K562 (cell line): ENCODE measurements around the gene MLH1. TPM values are rescaled to one million over a fixed set of nuclear protein-coding genes. Genes with fewer than 3 reads are reported as not detected.

ENCODE experiments used
- ATAC-seq: fragments of 200-7000 bp; cut with Tn5 transposase; 3 replicates; pipeline ENCODE4 v1.9.1; 2020; ENCODE audit warnings: moderate library complexity
- BruUV-seq: library from RNA; stranded (reverse); fragments of 400-500 nt; replicated peaks from 2 replicates; lab custom pipeline; 2021; lab: Mats Ljungman, UMichigan
- CTCF ChIA-PET: fragments of 300-600 bp; formaldehyde crosslinking; extraction: SDS; loops from one replicate; lab custom pipeline; 2021; ENCODE audit warnings: low intra/inter-chr PET ratio; lab: Yijun Ruan, JAX
- POLR2A ChIA-PET: fragments of 300-600, 350-650 bp; sonication (Branson Sonifier 250); formaldehyde crosslinking; extraction: SDS; loops from one replicate; lab custom pipeline; 2021; ENCODE audit warnings: antibody characterized with exemption, inconsistent platforms; lab: Yijun Ruan, JAX
- DNase-seq, 4 experiments: peaks; one replicate each; pipeline versions ENCODE4 v3.0.0 to v3.0.0-alpha.2; 2011 to 2018; ENCODE audit warnings: low spot score in 3 of 4, mixed read lengths in 3 of 4; ENCODE audit errors: extremely low read depth in 1 of 4
- FAIRE-seq: peaks from 2 replicates; lab custom pipeline; 2011; peaks lifted over from hg19 to GRCh38; lab: Jason Lieb, UNC
- H2AFZ ChIP-seq: 2 replicates; pipeline ENCODE4 v1.6.0; 2011; ENCODE audit warnings: low read depth, low read length, control low read depth, inconsistent platforms
- H3K27ac ChIP-seq: fragments of 200-600 bp; 3 replicates; pipeline ENCODE4 v1.8.0; 2011; ENCODE audit warnings: low read depth, mild to moderate bottlenecking, control low read depth, inconsistent platforms, low read length, moderate library complexity, mixed read lengths; ENCODE audit errors: extremely low read depth
- H3K27me3 ChIP-seq, 2 experiments: fragments of 300-600 bp in 1 of 2; 2 replicates in 1 of 2; 3 replicates in 1 of 2; pipeline versions ENCODE4 v1.6.0 to v1.8.0; 2011; ENCODE audit warnings: inconsistent platforms in 2 of 2, low read length in 2 of 2, mild to moderate bottlenecking in 1 of 2, mixed read lengths in 1 of 2, moderate library complexity in 1 of 2; ENCODE audit not compliant: control insufficient read depth in 2 of 2, insufficient read depth in 2 of 2
- H3K36me3 ChIP-seq: fragments of 300-600 bp; 3 replicates; pipeline ENCODE4 v1.8.0; 2011; ENCODE audit warnings: mild to moderate bottlenecking, low read length, inconsistent platforms; ENCODE audit not compliant: control insufficient read depth, insufficient read depth
- H3K4me1 ChIP-seq, 2 experiments: fragments of 200-600 bp in 1 of 2; replicated peaks in 1 of 2; 2 replicates in 1 of 2; 3 replicates in 1 of 2; pipeline versions ENCODE4 v1.5.1 to v1.8.0; 2011; ENCODE audit warnings: inconsistent platforms in 2 of 2, low read length in 2 of 2, mild to moderate bottlenecking in 1 of 2, mixed read lengths in 1 of 2, moderate library complexity in 1 of 2; ENCODE audit not compliant: control insufficient read depth in 2 of 2, insufficient read depth in 2 of 2
- H3K4me2 ChIP-seq: 2 replicates; pipeline ENCODE4 v1.6.1; 2011; ENCODE audit warnings: low read length, control low read depth, inconsistent platforms, mixed read lengths; ENCODE audit not compliant: insufficient read depth
- H3K4me3 ChIP-seq: fragments of 200-600 bp; sonication (generic), shearing (Covaris generic); 2 replicates; pipeline ENCODE4 v1.5.1; 2016; ENCODE audit warnings: control low read depth, inconsistent platforms
- H3K79me2 ChIP-seq: fragments of 200-600 bp; 3 replicates; pipeline ENCODE4 v1.8.0; 2011; ENCODE audit warnings: low read length, inconsistent platforms; ENCODE audit not compliant: control insufficient read depth, insufficient read depth
- H3K9ac ChIP-seq, 2 experiments: 2 replicates each; pipeline versions ENCODE4 v1.6.0 to v1.6.1; 2011; ENCODE audit warnings: low read depth in 2 of 2, low read length in 2 of 2, control low read depth in 1 of 2, inconsistent platforms in 1 of 2, mild to moderate bottlenecking in 1 of 2, mixed read lengths in 1 of 2; ENCODE audit not compliant: insufficient read depth in 1 of 2
- H3K9me1 ChIP-seq: one replicate; pipeline ENCODE4 v1.6.0; 2011; ENCODE audit warnings: inconsistent platforms, mild to moderate bottlenecking, low read length, moderate library complexity; ENCODE audit not compliant: control insufficient read depth, insufficient read depth
- H3K9me3 ChIP-seq: replicated peaks from 2 replicates; pipeline ENCODE4 v1.5.1; 2011; ENCODE audit warnings: low read depth, low read length, inconsistent platforms; ENCODE audit not compliant: control insufficient read depth, insufficient read depth
- H4K20me1 ChIP-seq: replicated peaks from 2 replicates; pipeline ENCODE4 v1.6.1; 2011; ENCODE audit warnings: low read length, inconsistent platforms, mixed read lengths; ENCODE audit not compliant: control insufficient read depth, insufficient read depth
- SPI1 ChIP-seq: IDR thresholded peaks from 2 replicates; pipeline ENCODE4 v1.6.1; 2011; ENCODE audit warnings: low read depth, low read length, control low read depth, borderline replicate concordance
- ZBTB33 ChIP-seq: sonication (generic); formaldehyde crosslinking; IDR thresholded peaks from 2 replicates; pipeline ENCODE4 v1.8.1; 2023; ENCODE audit warnings: mild to moderate bottlenecking, missing genetic modification reagents
- WGBS: fragments of 100-300 bp; shearing (Covaris generic); methylation state at CpG from one replicate; pipeline ENCODE4 v1.1.6; 2016; ENCODE audit warnings: low coverage, mixed read lengths; ENCODE audit not compliant: insufficient coverage; ENCODE audit errors: missing lambda C conversion rate; 5-methylcytosine and 5-hydroxymethylcytosine counted together
- in situ Hi-C: fragments of 300-500 bp; cut with MboI; formaldehyde crosslinking; loops from 4 replicates; pipeline ENCODE4 v1.15.0; 2018; ENCODE audit warnings: inconsistent platforms, mixed read lengths
- intact Hi-C: fragments of 100-400 bp; cut with micrococcal nuclease; formaldehyde crosslinking; loops from 2 replicates; pipeline ENCODE4 v1.14.2; 2022
- polyA plus RNA-seq, 8 experiments: library from polyadenylated mRNA; depleted of rRNA in 4 of 8; stranded (reverse) in 5 of 8; unstranded in 3 of 8; fragments of >200 nt; fragmentation: Nextera tagmentation in 2 of 8; fragmentation: Illumina TruSeq in 1 of 8; extraction: Ambion mirVana in 2 of 8; extraction: Trizol in 1 of 8; gene quantifications; 2 replicates each; pipeline versions ENCODE4 v1.2.1 to v1.2.3, GENCODE V29; 2011 to 2014; ENCODE audit warnings: inconsistent platforms in 1 of 8, missing spikeins in 1 of 8
- total RNA-seq, 7 experiments: library from RNA; depleted of rRNA in 6 of 7; stranded (reverse); fragments of >200 nt in 6 of 7; fragmentation: Illumina TruSeq in 2 of 7; extraction: Trizol in 2 of 7; gene quantifications; 2 replicates each; pipeline versions ENCODE4 v1.2.1 to v1.2.3, GENCODE V29; 2011 to 2021; ENCODE audit warnings: low replicate concordance in 1 of 7

MLH1 gene
- total and polyA plus RNA-seq, 9 of the 15 experiments (the other 6 are each of a cell fraction or from before 2014, with no cell fraction given), result 76.4 to 155 (median 117) TPM

DNA sequence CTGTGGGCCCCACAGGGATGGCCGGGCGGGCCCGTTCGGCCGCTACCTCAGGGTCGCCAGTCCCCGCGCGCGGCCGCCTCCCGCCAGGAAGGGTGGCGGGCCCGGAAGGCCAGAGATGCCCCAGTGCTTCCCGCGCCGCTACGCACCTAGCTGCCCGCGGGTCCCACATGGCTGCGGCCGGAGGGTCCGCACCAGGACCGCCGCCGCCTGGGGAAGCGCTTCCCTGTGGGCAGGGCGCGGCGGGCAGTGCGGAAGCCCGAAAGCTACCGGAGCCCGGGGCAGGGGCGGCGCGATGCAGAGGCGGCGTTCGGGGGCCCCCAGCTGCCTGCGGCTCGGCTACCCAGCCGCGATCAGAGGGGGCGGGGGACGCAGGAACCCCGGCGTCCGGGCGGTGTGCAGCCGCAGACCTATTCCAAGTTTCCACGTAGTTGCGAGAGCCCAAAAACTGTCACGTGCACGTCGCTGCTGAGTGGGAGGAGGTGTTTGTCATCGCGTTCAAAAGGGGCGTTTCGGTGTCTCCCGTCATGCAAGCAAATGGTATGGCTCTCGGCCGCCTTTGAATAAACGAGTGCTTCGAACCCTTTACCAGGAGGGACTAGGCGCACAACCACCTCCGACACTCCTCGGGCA lies 48.6 kb upstream of the MLH1 start, which contains the start of gene TRANK1:
Gene TRANK1 (minus strand): TSS at position 414 of the 630 bp plus-strand sequence. CDS start 245 bp downstream, at position 169.
- ChIA-PET POLR2A (interaction anchor here (0.5 to 1.0 kb wide), 2 partner anchors 109 to 147 kb away, joined by 3 to 4 read pairs; no protein-coding TSS in a partner anchor), CTCF (no interaction called here)
- FAIRE-seq, result no peak
- WGBS, result 93% methylated on average over 28 of the region's 68 CpGs
- no TSS peak for BruUV-seq
- Histone ChIP-seq H3K27ac (no peak within 1 kb of the TSS), H3K36me3 (no peaks in the 10 kb centered on the region), H3K4me3 (no peak within 1 kb of the TSS), H3K9me3 (peaks cover 24% of the 10 kb centered on the region), H3K27me3 (no peaks in the 10 kb centered on the region), H3K9ac (no peak within 1 kb of the TSS), H4K20me1 (no peaks in the 10 kb centered on the region), H3K79me2 (no peaks in the 10 kb centered on the region), H3K4me1 (peaks cover 21 to 22% of the 10 kb centered on the region in 2 experiments), H2AFZ (no peak within 1 kb of the TSS), H3K9me1 (no peaks in the 10 kb centered on the region), H3K4me2 (no peak within 1 kb of the TSS)
- in situ Hi-C loops (no loop called here), intact Hi-C loops (no loop called here)
- TF ChIP-seq SPI1, result no peak
- TF ChIP-seq ZBTB33 (CRISPR knock-in tag), result peak; percentile 95
- ATAC-seq, result no peak
- no peak for DNase-seq
